Measurements from ENCODE around the gene CYP27B1.

Gene CYP27B1, protein sequence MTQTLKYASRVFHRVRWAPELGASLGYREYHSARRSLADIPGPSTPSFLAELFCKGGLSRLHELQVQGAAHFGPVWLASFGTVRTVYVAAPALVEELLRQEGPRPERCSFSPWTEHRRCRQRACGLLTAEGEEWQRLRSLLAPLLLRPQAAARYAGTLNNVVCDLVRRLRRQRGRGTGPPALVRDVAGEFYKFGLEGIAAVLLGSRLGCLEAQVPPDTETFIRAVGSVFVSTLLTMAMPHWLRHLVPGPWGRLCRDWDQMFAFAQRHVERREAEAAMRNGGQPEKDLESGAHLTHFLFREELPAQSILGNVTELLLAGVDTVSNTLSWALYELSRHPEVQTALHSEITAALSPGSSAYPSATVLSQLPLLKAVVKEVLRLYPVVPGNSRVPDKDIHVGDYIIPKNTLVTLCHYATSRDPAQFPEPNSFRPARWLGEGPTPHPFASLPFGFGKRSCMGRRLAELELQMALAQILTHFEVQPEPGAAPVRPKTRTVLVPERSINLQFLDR

GRCh38 chr12:57766464-57767304 lies at the start of gene CYP27B1:
Gene CYP27B1 (minus strand): TSS chr12:57767078. CDS start chr12:57767041, 37 bp downstream.
- DNase-seq (ENCODE audit: low read depth): peak; percentile 51

DNA sequence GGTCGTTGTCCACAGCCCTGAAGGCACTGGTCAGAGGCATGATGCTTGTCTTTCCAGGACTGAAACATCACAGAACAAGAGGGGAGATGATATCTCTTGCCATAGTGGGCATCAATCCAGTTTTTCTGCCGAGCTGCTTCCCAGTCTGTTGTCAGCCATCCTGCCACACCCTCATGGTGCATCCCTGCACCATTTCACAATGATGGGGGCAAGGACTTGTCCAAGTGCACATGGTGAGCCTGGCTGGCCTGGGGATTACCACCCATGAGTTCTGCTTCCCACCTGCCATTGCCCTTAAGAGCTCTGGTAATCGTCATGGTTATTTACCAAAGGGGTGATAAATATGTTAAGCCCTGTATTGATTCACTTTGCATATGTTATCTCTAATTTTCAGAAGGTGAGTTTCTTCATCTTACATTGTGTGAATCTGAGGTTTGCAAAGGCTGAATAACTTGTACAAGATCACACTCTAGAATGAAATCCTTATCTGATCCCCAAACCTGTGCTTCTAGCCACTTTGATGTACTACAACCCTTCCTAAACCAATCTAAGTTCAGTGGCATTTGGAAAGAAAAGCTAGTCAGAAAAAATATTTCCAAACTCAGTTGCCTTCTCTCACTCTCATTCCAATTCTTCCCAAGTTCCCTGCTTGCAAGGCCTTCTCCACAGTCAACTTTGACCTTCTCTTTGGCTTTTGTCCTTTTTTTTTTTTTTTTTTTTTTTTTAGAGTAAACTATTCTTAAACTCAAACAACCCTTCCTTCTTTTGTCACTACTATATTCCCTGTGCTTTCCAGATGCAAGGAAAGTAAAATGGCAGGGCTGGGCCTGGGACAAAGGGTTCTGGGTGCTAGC lies 49.4 kb upstream of the CYP27B1 start:
- peak; percentile 36 for DNase-seq (ENCODE audit: low read depth)

DNA sequence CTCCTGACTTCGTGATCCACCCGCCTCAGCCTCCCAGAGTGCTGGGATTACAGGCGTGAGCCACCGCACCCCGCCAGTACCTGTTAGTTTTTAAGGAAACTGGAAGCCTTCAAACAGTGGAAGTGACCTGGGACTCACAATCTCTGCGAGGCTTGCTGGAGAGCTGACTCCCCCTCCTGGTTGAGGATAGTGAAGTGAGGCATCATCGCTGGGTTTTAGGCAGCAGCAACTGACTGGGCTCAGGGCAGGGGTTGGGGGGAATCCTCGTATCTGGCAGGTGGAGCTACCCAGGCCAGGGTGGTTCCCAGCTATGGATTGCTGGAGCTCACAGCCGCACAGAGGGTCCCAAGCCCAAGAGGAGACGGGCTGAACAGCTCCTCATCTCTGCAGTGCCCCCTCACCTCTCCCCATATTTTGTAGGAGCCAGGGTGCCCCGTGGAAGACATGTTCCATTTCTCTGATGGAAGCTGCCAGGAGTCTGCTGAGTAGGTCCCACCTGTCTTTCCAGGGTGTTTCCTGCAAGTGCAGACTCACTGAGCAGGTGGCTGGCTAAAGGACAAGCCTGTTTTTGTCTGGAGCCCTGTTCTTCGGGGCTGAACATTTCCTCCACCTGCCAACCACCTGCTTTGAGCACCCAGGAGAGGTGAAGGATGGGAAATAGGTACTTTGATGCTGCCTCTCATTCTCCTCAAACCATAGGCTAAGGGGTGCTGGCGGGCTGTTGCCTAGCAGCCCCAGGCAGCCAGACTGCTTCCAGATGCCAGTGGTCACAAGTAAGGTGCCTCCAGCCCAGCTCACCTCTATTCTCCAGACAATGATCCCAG lies 48.5 kb upstream of the CYP27B1 start:
- DNase-seq (ENCODE audit: low read depth): no peak

- peak; percentile 41 for DNase-seq (ENCODE audit: low read depth)
These were observed 47.3 kb upstream of the CYP27B1 start for GRCh38 chr12:57813971-57814772.

GRCh38 chr12:57813111-57813970 lies 46.5 kb upstream of the CYP27B1 start:
- DNase-seq (ENCODE audit: low read depth): no peak

GRCh38 chr12:57811028-57811755 lies 44.3 kb upstream of the CYP27B1 start:
- DNase-seq (ENCODE audit: low read depth): no peak

DNA sequence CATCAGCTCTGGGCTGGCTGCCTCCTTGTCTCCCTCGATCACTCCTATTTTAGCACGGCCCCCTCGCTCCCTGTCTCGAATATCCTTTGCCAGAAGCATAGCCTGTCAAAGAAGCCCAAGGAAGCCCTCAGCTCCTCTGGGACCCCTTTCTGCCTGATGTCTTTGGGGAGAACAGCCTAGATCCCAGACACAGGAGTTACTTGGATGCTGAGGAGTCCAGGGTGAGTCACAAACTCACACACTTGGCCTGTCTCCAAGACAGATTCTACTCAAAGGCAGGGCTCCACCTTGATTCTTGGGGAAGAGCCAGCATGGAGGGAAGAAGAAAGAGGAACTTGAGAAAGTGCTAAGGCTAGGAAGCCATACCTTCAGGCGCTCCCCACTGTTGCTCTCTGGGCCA lies 43.6 kb upstream of the CYP27B1 start:
- peak; percentile 55 for DNase-seq (ENCODE audit: low read depth)

- DNase-seq (ENCODE audit: low read depth): no peak
These were observed 42.5 kb upstream of the CYP27B1 start for GRCh38 chr12:57809425-57809824.

DNA sequence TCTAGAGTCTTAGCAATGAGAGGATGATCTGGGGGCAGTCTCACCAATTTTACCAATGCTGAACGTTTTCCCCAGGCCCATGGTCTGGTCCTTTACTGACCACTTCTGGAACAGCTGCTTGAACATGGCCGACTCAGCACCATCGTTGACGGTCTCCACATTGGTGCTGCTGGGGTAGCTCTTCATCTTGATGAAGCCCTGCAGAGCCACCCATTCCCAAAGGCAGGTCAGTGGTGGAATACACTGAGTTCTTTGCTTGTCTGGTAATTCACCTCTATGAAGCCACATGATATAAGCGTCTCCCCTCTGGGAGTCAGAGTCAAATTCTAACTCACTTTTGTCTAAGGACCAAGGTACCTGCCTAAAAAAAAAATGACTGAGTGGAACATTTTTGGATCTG lies 41.5 kb upstream of the CYP27B1 start:
- no peak for DNase-seq (ENCODE audit: low read depth)

DNA sequence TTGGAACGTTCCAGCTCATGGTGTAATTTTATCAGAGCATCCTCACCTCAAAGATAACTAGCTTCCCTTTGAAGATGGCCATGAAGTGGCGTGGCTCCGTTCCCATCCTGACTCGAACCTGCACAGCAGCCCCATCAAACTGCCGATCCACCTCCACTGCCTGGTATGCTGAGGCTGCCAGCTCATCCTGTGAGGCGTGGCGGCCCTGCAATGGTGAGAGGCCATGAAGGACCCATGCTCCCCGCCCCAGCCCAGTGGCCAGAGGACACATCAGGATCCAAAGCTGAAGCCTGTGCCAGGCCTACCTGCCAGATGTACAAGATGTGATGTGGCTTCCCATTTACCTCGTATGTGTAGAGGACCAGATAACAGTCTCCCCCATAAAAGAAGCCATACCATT lies 40.4 kb upstream of the CYP27B1 start:
- DNase-seq (ENCODE audit: low read depth): no peak

- no peak for DNase-seq (ENCODE audit: low read depth)
These were observed 39.8 kb upstream of the CYP27B1 start for GRCh38 chr12:57806677-57807076.

DNA sequence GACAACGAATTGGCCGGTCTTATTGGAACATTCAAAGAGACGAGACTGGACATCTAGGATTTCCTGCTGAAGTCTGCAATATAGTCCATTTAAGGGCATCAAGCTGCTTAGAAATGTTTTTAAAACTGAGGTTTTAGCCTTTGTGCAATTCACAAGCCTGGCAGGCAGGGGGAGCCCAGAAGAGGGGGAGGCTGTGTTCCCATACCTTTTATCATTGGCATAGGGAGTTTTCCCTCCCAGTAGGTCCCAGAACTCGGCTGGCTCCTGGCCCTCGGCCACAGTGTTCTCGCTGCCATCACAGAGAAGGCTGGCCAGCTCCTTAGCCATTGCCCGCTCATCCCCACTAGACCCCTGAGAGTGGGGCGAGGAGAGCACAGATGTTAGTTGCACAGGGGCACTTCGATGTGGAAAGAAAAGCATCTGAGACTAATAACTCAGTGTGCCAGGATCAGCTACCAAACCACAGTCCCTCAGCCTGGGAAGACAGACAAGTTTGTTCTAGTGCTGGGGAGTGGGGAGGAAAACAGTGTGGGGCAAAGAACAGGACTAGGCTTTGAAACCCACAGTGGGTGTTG lies 36.5 kb upstream of the CYP27B1 start:
- DNase-seq (ENCODE audit: low read depth): peak; percentile 66

DNA sequence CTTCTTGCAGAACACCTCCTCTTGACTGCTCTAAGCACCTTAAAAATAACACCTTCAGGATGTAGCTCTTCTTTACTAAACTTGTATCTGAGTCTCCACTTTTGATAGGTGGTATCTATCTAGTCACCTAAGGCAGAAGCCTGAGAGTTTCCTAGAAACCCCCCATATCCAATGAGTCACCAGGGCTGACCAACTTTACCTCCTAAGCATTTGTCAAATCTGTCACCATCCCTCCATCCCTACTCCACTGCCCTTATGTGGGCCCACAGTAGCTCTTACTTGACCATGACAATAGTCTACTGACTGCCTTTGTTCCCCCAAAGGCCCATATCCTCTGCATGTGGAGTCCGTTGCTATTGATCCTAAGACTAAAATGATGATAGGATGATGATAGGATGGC lies 35.7 kb upstream of the CYP27B1 start:
- no peak for DNase-seq (ENCODE audit: low read depth)

- no peak for DNase-seq (ENCODE audit: low read depth)
These were observed 34.1 kb upstream of the CYP27B1 start for GRCh38 chr12:57800965-57801364.

DNA sequence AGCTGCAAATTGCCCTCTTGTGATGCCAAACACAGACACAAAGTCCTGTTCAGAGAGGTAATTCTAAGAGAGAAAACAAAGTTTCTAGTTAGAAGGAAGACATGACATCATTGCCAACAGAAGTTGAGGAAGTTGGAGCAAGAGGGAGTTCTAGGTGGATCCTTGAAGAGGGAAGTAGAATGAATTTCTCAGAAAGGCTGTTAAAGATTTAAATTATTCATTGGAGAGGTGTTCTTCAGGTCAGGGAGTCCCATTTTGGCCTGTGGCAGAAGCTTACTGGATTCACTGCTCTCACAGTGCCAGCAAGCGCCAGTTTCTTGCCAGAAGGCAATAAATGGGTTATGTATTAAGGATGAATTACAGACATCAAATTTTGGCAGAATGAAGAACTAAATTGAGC lies 31.1 kb upstream of the CYP27B1 start:
- DNase-seq (ENCODE audit: low read depth): no peak

DNA sequence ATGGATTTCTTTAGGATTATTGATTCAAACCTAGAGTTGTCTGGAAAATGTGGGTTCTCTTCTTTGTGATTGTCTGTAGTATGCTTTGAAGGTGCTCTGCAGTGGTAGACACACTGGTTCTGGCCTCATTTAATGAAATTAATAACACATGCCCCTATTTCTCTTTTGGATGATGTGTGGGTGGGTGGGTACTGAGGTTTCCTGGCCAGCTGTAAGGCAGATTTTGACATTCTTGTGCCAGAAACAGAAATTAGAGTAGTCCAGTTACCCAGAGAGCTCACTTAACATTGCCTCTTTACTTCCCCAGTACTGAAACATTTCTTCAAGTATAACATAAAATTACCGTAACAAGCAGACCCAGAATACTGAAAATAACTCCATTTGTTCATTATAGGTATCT lies 30.1 kb upstream of the CYP27B1 start:
- DNase-seq (ENCODE audit: low read depth): no peak

DNA sequence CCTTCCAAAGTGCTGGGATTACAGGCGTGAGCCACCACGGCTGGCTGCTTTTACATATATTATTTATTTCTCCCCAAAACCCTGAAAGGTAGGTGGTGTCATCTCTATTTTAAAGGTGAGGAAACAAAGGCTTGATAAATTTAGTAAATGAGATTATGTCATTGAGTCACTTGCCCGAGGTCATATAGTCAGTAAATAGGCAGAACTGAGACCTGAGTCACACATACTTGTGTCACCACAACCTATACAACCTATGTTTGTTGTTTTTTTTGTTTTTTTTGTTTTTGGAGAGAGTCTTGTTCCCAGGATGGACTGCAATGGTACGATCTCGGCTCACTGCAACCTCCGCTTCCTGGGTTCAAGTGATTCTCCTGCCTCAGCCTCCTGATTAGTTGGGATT lies 28.5 kb upstream of the CYP27B1 start:
- peak; percentile 60 for DNase-seq (ENCODE audit: low read depth)

GRCh38 chr12:57793920-57794319 lies 27.0 kb upstream of the CYP27B1 start:
- peak; percentile 90 for DNase-seq (ENCODE audit: low read depth)
